OCI-LY1 (cell line): ENCODE measurements around the gene ZNF296.

Experiments
- H2AFZ ChIP-seq: fragments of 200-600 bp; sonication (generic), shearing (Covaris generic); 2 replicates; pipeline ENCODE4 v1.6.0; 2014; ENCODE audit warnings: antibody characterized with exemption, mild to moderate bottlenecking, low read length
- H3F3A ChIP-seq: fragments of 200-600 bp; sonication (generic), shearing (Covaris generic); 2 replicates; pipeline ENCODE4 v1.6.0; 2014; ENCODE audit warnings: mild to moderate bottlenecking, antibody characterized with exemption, low read length, moderate library complexity; ENCODE audit not compliant: insufficient read depth
- H3K27ac ChIP-seq: fragments of 200-600 bp; sonication (generic); 2 replicates; pipeline ENCODE4 v1.5.1; 2014; ENCODE audit warnings: low read length, mixed run types, mild to moderate bottlenecking, low read depth; ENCODE audit not compliant: poor library complexity, severe bottlenecking
- H3K27me3 ChIP-seq: fragments of 200-600 bp; sonication (generic); 2 replicates; pipeline ENCODE4 v1.6.0; 2014; ENCODE audit warnings: antibody characterized with exemption, mild to moderate bottlenecking, low read length, moderate library complexity; ENCODE audit not compliant: insufficient read depth
- H3K36me3 ChIP-seq: fragments of 200-600 bp; sonication (generic); 2 replicates; pipeline ENCODE4 v1.6.1; 2014; ENCODE audit warnings: mild to moderate bottlenecking, antibody characterized with exemption, low read length, moderate library complexity, mixed read lengths; ENCODE audit not compliant: insufficient read depth
- H3K4me1 ChIP-seq: fragments of 200-600 bp; sonication (generic); 2 replicates; pipeline ENCODE4 v1.5.1; 2014; ENCODE audit warnings: mild to moderate bottlenecking, low read length, moderate library complexity; ENCODE audit not compliant: insufficient read depth, severe bottlenecking
- H3K4me2 ChIP-seq: fragments of 200-600 bp; sonication (generic), shearing (Covaris generic); 2 replicates; pipeline ENCODE4 v1.6.1; 2014; ENCODE audit warnings: low read length
- H3K4me3 ChIP-seq: fragments of 200-600 bp; sonication (generic); 2 replicates; pipeline ENCODE4 v1.5.1; 2014; ENCODE audit warnings: low read length, low read depth, mild to moderate bottlenecking, mixed read lengths; ENCODE audit not compliant: poor library complexity, severe bottlenecking
- H3K79me2 ChIP-seq: fragments of 200-600 bp; shearing (Covaris generic); 2 replicates; pipeline ENCODE4 v1.6.1; 2016; ENCODE audit warnings: mixed run types, low read length, mixed read lengths; ENCODE audit not compliant: insufficient read depth
- H3K9ac ChIP-seq: fragments of 200-600 bp; sonication (generic), shearing (Covaris generic); 2 replicates; pipeline ENCODE4 v1.6.1; 2014; ENCODE audit warnings: mild to moderate bottlenecking, low read length, mixed read lengths
- H3K9me2 ChIP-seq: fragments of 200-600 bp; sonication (generic), shearing (Covaris generic); 2 replicates; pipeline ENCODE4 v1.6.1; 2014; ENCODE audit warnings: low read depth, mild to moderate bottlenecking, low read length, mixed read lengths
- H3K9me3 ChIP-seq: fragments of 200-600 bp; shearing (Covaris generic); 2 replicates; pipeline ENCODE4 v1.6.1; 2014; ENCODE audit warnings: low read length, mixed read lengths
- H4K20me1 ChIP-seq: fragments of 200-600 bp; sonication (generic), shearing (Covaris generic); 2 replicates; pipeline ENCODE4 v1.6.0; 2016; ENCODE audit warnings: mild to moderate bottlenecking, low read length; ENCODE audit not compliant: insufficient read depth
- CTCF ChIP-seq: fragments of 200-600 bp; sonication (generic), shearing (Covaris generic); IDR thresholded peaks from 2 replicates; pipeline ENCODE4 v1.5.1; 2017; ENCODE audit warnings: mild to moderate bottlenecking, antibody characterized with exemption, low read length, moderate library complexity, mixed read lengths
- EZH2 ChIP-seq: fragments of 200-600 bp; sonication (generic), shearing (Covaris generic); IDR thresholded peaks from 2 replicates; pipeline ENCODE4 v1.8.0; 2017; ENCODE audit warnings: borderline replicate concordance, mixed run types, mild to moderate bottlenecking, antibody characterized with exemption, low read length, moderate library complexity, mixed read lengths

ZNF296 gene

GRCh38 chr19:45071969-45072790 lies 4.1 kb downstream of the ZNF296 start:
- no peak for TF ChIP-seq EZH2
- peak; percentile 59 for TF ChIP-seq CTCF
- no peaks in the 10 kb centered on the region for H3K79me2 ChIP-seq
- no peaks in the 10 kb centered on the region for H3K9me2 ChIP-seq
- H3K27ac ChIP-seq: peak overlapping the region; percentile 73
- no peak overlapping the region for H2AFZ ChIP-seq
- peaks cover 52% of the 10 kb centered on the region for H3K4me1 ChIP-seq
- peak overlapping the region; percentile 2; the same call in 1 of the 2 replicates for H3K9ac ChIP-seq
- peaks cover 63% of the 10 kb centered on the region for H3K36me3 ChIP-seq
- H3K4me2 ChIP-seq: peak overlapping the region; percentile 26
- H3K4me3 ChIP-seq: no peak overlapping the region
- no peaks in the 10 kb centered on the region for H3K27me3 ChIP-seq
- no peaks in the 10 kb centered on the region for H3K9me3 ChIP-seq
- peaks cover 8% of the 10 kb centered on the region; the same call in 1 of the 2 replicates for H3F3A ChIP-seq
- H4K20me1 ChIP-seq: no peaks in the 10 kb centered on the region

GRCh38 chr19:45071545-45071938 lies 4.7 kb downstream of the ZNF296 start:
- TF ChIP-seq EZH2: no peak
- no peak for TF ChIP-seq CTCF
- no peaks in the 10 kb centered on the region for H3K79me2 ChIP-seq
- H3F3A ChIP-seq: 0 out of 2 replicates have a peak, but pooled peaks cover 6% of the 10 kb centered on the region
- no peaks in the 10 kb centered on the region for H3K9me3 ChIP-seq
- no peak overlapping the region for H3K4me3 ChIP-seq
- peak overlapping the region; percentile 26 for H3K4me2 ChIP-seq
- H3K9ac ChIP-seq: peak overlapping the region; percentile 2; the same call in 1 of the 2 replicates
- H3K36me3 ChIP-seq: peaks cover 69% of the 10 kb centered on the region
- no peaks in the 10 kb centered on the region for H4K20me1 ChIP-seq
- H3K27ac ChIP-seq: peak overlapping the region; percentile 73
- no peak overlapping the region for H2AFZ ChIP-seq
- H3K4me1 ChIP-seq: peaks cover 46% of the 10 kb centered on the region
- H3K27me3 ChIP-seq: no peaks in the 10 kb centered on the region
- H3K9me2 ChIP-seq: no peaks in the 10 kb centered on the region

GRCh38 chr19:45070861-45071544 lies 5.3 kb downstream of the ZNF296 start:
- H3K79me2 ChIP-seq: no peaks in the 10 kb centered on the region
- no peak for TF ChIP-seq CTCF
- TF ChIP-seq EZH2: no peak
- peaks cover 44% of the 10 kb centered on the region for H3K4me1 ChIP-seq
- peak overlapping the region; percentile 73 for H3K27ac ChIP-seq
- no peak overlapping the region for H2AFZ ChIP-seq
- H3K4me2 ChIP-seq: no peak overlapping the region
- H3K9me2 ChIP-seq: no peaks in the 10 kb centered on the region
- H3K27me3 ChIP-seq: no peaks in the 10 kb centered on the region
- no peak overlapping the region for H3K9ac ChIP-seq
- no peaks in the 10 kb centered on the region for H4K20me1 ChIP-seq
- H3K36me3 ChIP-seq: peaks cover 70% of the 10 kb centered on the region
- 0 out of 2 replicates have a peak, but pooled peaks cover 6% of the 10 kb centered on the region for H3F3A ChIP-seq
- H3K4me3 ChIP-seq: no peak overlapping the region
- H3K9me3 ChIP-seq: no peaks in the 10 kb centered on the region
